Panc1 (cell line): ENCODE data around the gene MYPN. TPM values are rescaled to one million over a fixed set of nuclear protein-coding genes. Genes with fewer than 3 reads are reported as not detected.

Source experiments
- ATAC-seq: fragments of 200-7000 bp; cut with Tn5 transposase; 2 replicates; pipeline ENCODE4 v1.9.1; 2020; ENCODE audit warnings: mild to moderate bottlenecking, moderate library complexity
- BruUV-seq: library from RNA; stranded (reverse); fragments of 400-500 nt; replicated peaks from 2 replicates; lab custom pipeline; 2021; lab: Mats Ljungman, UMichigan
- CTCF ChIA-PET: fragments of 300-600 bp; sonication (Branson Sonifier 250); formaldehyde crosslinking; loops from one replicate; lab custom pipeline; 2022; ENCODE audit warnings: antibody characterized with exemption; lab: Charles Lee
- POLR2A ChIA-PET: fragments of 300-600 bp; sonication (Branson Sonifier 250); formaldehyde crosslinking; loops from one replicate; lab custom pipeline; 2022; ENCODE audit warnings: antibody characterized with exemption; lab: Charles Lee
- DNase-seq: peaks from one replicate; pipeline ENCODE4 v3.0.0-alpha.2; 2010; ENCODE audit warnings: low read depth, low spot score
- H3K27ac ChIP-seq: 2 replicates; pipeline ENCODE4 v1.5.1; 2011; ENCODE audit warnings: mild to moderate bottlenecking, low read length, inconsistent platforms
- H3K27me3 ChIP-seq: fragments of 200-500 bp; sonication (Bioruptor generic); 2 replicates; pipeline ENCODE4 v1.6.0; 2014; ENCODE audit warnings: low read length, inconsistent platforms; ENCODE audit not compliant: control insufficient read depth, insufficient read depth
- H3K36me3 ChIP-seq: fragments of 200-500 bp; sonication (Bioruptor generic); 2 replicates; pipeline ENCODE4 v1.5.1; 2014; ENCODE audit warnings: inconsistent platforms, mild to moderate bottlenecking, low read length, moderate library complexity; ENCODE audit not compliant: control insufficient read depth, insufficient read depth
- H3K4me1 ChIP-seq: 2 replicates; pipeline ENCODE4 v1.5.1; 2011; ENCODE audit warnings: inconsistent platforms, mild to moderate bottlenecking, low read length, moderate library complexity; ENCODE audit not compliant: control insufficient read depth, insufficient read depth
- H3K4me3 ChIP-seq, 2 experiments: 2 replicates each; pipeline ENCODE4 v1.5.1; 2011 to 2012; ENCODE audit warnings: low read depth in 2 of 2, low read length in 2 of 2, mild to moderate bottlenecking in 2 of 2, inconsistent platforms in 1 of 2, moderate library complexity in 1 of 2
- H3K9me3 ChIP-seq: fragments of 200-500 bp; sonication (Bioruptor generic); 2 replicates; pipeline ENCODE4 v1.5.1; 2014; ENCODE audit warnings: low read depth, mild to moderate bottlenecking, inconsistent platforms, low read length, moderate library complexity; ENCODE audit not compliant: control insufficient read depth, insufficient read depth
- CTCF ChIP-seq: fragments of 450-650 bp; IDR thresholded peaks from 2 replicates; pipeline ENCODE4 v1.5.1; 2017; ENCODE audit warnings: mild to moderate bottlenecking
- POLR2AphosphoS5 ChIP-seq: IDR thresholded peaks from 2 replicates; pipeline ENCODE4 v1.6.1; 2012; ENCODE audit warnings: mild to moderate bottlenecking, low read depth, low read length, moderate library complexity
- REST ChIP-seq, 2 experiments: IDR thresholded peaks; 2 replicates each; pipeline ENCODE4 v1.6.1; 2011 to 2012; ENCODE audit warnings: low read depth in 2 of 2, control low read depth in 1 of 2, low read length in 1 of 2, mild to moderate bottlenecking in 1 of 2, moderate library complexity in 1 of 2; ENCODE audit not compliant: insufficient read depth in 1 of 2
- SIN3A ChIP-seq: IDR thresholded peaks from 2 replicates; pipeline ENCODE4 v1.6.1; 2012; ENCODE audit warnings: low read depth, mild to moderate bottlenecking, low read length, moderate library complexity, borderline replicate concordance; ENCODE audit not compliant: insufficient read depth
- TCF7L2 ChIP-seq: IDR thresholded peaks from 2 replicates; pipeline ENCODE4 v1.6.1; 2011; ENCODE audit warnings: mild to moderate bottlenecking, low read depth, low read length, inconsistent platforms
- in situ Hi-C: cut with HindIII; loops from 2 replicates; pipeline ENCODE4 v1.10.0; 2016; ENCODE audit warnings: low sequenced_read_pairs, low pct_unique_long_range_greater_than_20kb
- intact Hi-C: fragments of 100-400 bp; cut with micrococcal nuclease; formaldehyde crosslinking; loops from one replicate; pipeline ENCODE4 v1.10.0; 2022; ENCODE audit not compliant: unreplicated experiment
- total RNA-seq: library from RNA; stranded (reverse); gene quantifications from one replicate; pipeline ENCODE4 v1.2.1, GENCODE V29; 2021; ENCODE audit not compliant: unreplicated experiment

The MYPN gene
- total RNA-seq, 1 experiment from 2014 or later = 39.1 TPM

- Histone ChIP-seq H3K27me3 (no peaks in the 10 kb centered on the region), H3K4me3 (no peak overlapping the region), H3K27ac (no peak overlapping the region), H3K36me3 (no peaks in the 10 kb centered on the region), H3K4me1 (no peaks in the 10 kb centered on the region), H3K9me3 (no peaks in the 10 kb centered on the region)
- ChIA-PET CTCF (no interaction called here), POLR2A (interaction anchor here (0.6 kb wide), 1 partner anchor 8 kb away, joined by 10 read pairs; no protein-coding TSS in a partner anchor)
- ATAC-seq (no peak), DNase-seq (no peak)
- intact Hi-C loops (no loop called here), in situ Hi-C loops (no loop called here)
- no TSS peak for BruUV-seq
- no peak for TF ChIP-seq CTCF
- TF ChIP-seq REST (IDR thresholded peaks at IDR 0.05; ENCODE audit: insufficient read depth in 1 of 2, low read depth in 2 of 2, low read length in 1 of 2) = no peak
- TF ChIP-seq SIN3A = no peak
- TF ChIP-seq TCF7L2 = no peak
- no peak for TF ChIP-seq POLR2AphosphoS5
Observed at GRCh38 chr10:68247931-68248330, 138.6 kb downstream of the MYPN start.

GRCh38 chr10:68249297-68249696 lies 140.0 kb downstream of the MYPN start:
- intact Hi-C loops (no loop called here), in situ Hi-C loops (no loop called here)
- Histone ChIP-seq H3K27me3 (no peaks in the 10 kb centered on the region), H3K4me1 (no peaks in the 10 kb centered on the region), H3K36me3 (no peaks in the 10 kb centered on the region), H3K9me3 (no peaks in the 10 kb centered on the region), H3K4me3 (no peak overlapping the region), H3K27ac (no peak overlapping the region)
- ChIA-PET POLR2A (interaction anchor here (0.6 to 0.7 kb wide), 2 partner anchors 17 to 121 kb away, joined by 3 to 6 read pairs; no protein-coding TSS in a partner anchor), CTCF (no interaction called here)
- BruUV-seq = no TSS peak
- no peak for ATAC-seq
- no peak for TF ChIP-seq POLR2AphosphoS5
- no peak for TF ChIP-seq SIN3A
- no peak for TF ChIP-seq REST (IDR thresholded peaks at IDR 0.05; ENCODE audit: insufficient read depth in 1 of 2, low read depth in 2 of 2, low read length in 1 of 2)
- no peak for TF ChIP-seq CTCF
- TF ChIP-seq TCF7L2 = no peak
- no peak for DNase-seq
